Panc1 (cell line): ENCODE results near the gene MOAP1.

Source experiments
- CTCF ChIP-seq: fragments of 450-650 bp; IDR thresholded peaks from 2 replicates; pipeline ENCODE4 v1.5.1; 2017; ENCODE audit warnings: mild to moderate bottlenecking
- POLR2AphosphoS5 ChIP-seq: IDR thresholded peaks from 2 replicates; pipeline ENCODE4 v1.6.1; 2012; ENCODE audit warnings: mild to moderate bottlenecking, low read depth, low read length, moderate library complexity

GRCh38 chr14:93220509-93220908 lies 35.8 kb upstream of the MOAP1 start:
- TF ChIP-seq POLR2AphosphoS5 (no peak), CTCF (no peak)
